Keratinocyte (primary cell): ENCODE results near the gene TMA7B.

Experiments
- EZH2 ChIP-seq: IDR thresholded peaks from one replicate; pipeline ENCODE4 v1.6.1; 2012; ENCODE audit warnings: inconsistent platforms, mild to moderate bottlenecking, low read length, moderate library complexity
- TF ChIP-seq, protein P1 (sequence below), 3 experiments: IDR thresholded peaks in 1 of 3; conservative IDR thresholded peaks in 1 of 3; optimal IDR thresholded peaks in 1 of 3; 2 replicates in 2 of 3; 3 replicates in 1 of 3; pipeline versions ENCODE3 to v1.5.1; 2011; ENCODE audit warnings: low read length in 3 of 3, mild to moderate bottlenecking in 3 of 3, moderate library complexity in 2 of 3, control low read depth in 1 of 3, inconsistent platforms in 1 of 3; ENCODE audit not compliant: insufficient read depth in 2 of 3; ENCODE audit errors: extremely low read depth in 1 of 3

DNA sequence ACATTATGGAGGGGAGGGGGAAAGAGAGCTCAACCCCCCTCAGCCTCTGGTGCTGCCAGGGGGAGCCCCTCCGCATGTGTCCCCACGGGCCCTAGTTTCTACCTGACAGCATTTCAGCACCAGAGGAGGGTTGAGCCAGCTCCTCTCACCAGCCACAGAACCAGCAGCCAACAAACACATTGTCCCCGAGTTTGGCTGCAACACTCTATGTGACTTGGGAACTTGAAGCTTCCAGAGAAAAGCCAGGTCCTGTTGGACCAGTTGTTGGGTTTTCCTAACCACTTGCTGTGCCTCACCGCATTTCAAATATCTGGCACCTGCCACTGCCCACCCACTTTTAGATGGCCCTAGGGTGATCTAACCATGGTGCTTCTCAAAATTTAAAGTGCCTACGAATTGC, 13.5 kb downstream of the TMA7B start:
- TF ChIP-seq, protein P1, sequence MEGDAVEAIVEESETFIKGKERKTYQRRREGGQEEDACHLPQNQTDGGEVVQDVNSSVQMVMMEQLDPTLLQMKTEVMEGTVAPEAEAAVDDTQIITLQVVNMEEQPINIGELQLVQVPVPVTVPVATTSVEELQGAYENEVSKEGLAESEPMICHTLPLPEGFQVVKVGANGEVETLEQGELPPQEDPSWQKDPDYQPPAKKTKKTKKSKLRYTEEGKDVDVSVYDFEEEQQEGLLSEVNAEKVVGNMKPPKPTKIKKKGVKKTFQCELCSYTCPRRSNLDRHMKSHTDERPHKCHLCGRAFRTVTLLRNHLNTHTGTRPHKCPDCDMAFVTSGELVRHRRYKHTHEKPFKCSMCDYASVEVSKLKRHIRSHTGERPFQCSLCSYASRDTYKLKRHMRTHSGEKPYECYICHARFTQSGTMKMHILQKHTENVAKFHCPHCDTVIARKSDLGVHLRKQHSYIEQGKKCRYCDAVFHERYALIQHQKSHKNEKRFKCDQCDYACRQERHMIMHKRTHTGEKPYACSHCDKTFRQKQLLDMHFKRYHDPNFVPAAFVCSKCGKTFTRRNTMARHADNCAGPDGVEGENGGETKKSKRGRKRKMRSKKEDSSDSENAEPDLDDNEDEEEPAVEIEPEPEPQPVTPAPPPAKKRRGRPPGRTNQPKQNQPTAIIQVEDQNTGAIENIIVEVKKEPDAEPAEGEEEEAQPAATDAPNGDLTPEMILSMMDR (optimal IDR thresholded peaks at IDR 0.05 in 1 of 3, IDR thresholded peaks at IDR 0.05 in 1 of 3, conservative IDR thresholded peaks at IDR 0.05 in 1 of 3; ENCODE audit: extremely low read depth in 1 of 3, insufficient read depth in 2 of 3, low read length in 3 of 3): no peak
- TF ChIP-seq EZH2: no peak
